ENCODE data around the gene VIPR1. TPM values are rescaled to one million over a fixed set of nuclear protein-coding genes. Genes with fewer than 3 reads are reported as not detected.

VIPR1 gene, protein sequence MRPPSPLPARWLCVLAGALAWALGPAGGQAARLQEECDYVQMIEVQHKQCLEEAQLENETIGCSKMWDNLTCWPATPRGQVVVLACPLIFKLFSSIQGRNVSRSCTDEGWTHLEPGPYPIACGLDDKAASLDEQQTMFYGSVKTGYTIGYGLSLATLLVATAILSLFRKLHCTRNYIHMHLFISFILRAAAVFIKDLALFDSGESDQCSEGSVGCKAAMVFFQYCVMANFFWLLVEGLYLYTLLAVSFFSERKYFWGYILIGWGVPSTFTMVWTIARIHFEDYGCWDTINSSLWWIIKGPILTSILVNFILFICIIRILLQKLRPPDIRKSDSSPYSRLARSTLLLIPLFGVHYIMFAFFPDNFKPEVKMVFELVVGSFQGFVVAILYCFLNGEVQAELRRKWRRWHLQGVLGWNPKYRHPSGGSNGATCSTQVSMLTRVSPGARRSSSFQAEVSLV
- total RNA-seq (2014; rRNA removed; shearing (Covaris generic)) (not detected in 2 replicates), polyA plus RNA-seq (2016; fragmentation: Nextera tagmentation; extraction: Ambion mirVana) (not detected in 2 replicates)

DNA sequence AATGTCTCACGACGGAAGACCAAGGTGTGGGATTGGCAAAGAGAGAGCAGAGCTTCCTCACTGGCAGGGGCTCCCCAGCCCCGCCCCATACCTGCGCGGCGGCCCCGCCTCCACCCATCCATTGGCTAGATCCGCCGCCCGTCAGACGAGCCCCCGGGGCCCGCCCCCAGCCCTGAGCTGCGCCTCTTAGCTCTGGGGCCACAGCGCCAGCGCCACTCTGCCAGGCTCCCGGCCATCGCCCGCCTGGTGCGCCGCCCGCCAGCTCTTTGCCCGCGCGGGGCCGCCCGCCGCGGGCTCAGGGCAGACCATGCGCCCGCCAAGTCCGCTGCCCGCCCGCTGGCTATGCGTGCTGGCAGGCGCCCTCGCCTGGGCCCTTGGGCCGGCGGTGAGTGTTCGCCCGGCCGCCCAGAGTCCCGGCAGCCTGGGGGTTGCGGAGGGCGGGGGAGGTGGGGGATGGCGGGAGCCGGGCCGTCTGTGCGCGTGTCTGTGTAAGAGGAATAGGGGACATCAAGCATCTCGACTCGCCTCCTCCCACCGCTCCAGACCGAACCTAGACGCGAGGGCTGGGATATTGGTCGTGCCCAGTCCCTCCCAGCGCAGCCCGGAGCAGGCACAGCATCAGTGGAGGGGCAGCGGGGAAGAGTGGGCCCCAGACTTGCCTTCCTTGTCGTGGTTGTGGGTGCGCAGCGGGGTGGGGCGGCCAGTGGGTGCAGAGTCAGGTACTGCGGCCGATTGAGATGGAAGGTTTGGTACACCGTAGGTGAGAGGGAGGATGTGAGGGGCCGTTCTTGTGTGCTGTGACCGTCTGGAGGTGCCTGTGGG, at the start of gene VIPR1:
TSS of gene VIPR1 (plus strand) at position 215 of the 822 bp plus-strand sequence. CDS start at position 308, 93 bp downstream.
- no peaks in the 10 kb centered on the region for H4K20me1 ChIP-seq (ENCODE audit: insufficient read depth)
- no peak within 1 kb of the TSS for H3K9ac ChIP-seq
- WGBS, 2 experiments (ENCODE audit: low coverage in 1 of 2, low lambda C conversion rate in 2 of 2, missing lambda C conversion rate in 2 of 2), result 14 to 24% methylated on average over 39 to 65 of the region's 69 CpGs
- peak within 1 kb of the TSS; percentile 30 for H3K4me3 ChIP-seq
- peak within 1 kb of the TSS; percentile 65 for H3K4me2 ChIP-seq (ENCODE audit: unreplicated experiment)
- TF ChIP-seq EZH2phosphoT487 (IDR thresholded peaks at IDR 0.05; ENCODE audit: insufficient read depth, low read depth) (no peak), EZH2 (IDR thresholded peaks at IDR 0.05; ENCODE audit: insufficient read depth, poor library complexity, severe bottlenecking) (peak; percentile 2)
- no peaks in the 10 kb centered on the region for H3K36me3 ChIP-seq (ENCODE audit: low read depth)
- no peaks in the 10 kb centered on the region for H3K9me2 ChIP-seq (ENCODE audit: insufficient read depth)
- peak within 1 kb of the TSS; percentile 10; the same call in 1 of the 2 replicates for H2AFZ ChIP-seq
- H3K4me1 ChIP-seq (ENCODE audit: insufficient read depth), result no peaks in the 10 kb centered on the region
- no peaks in the 10 kb centered on the region for H3K9me3 ChIP-seq (ENCODE audit: low read depth)
- no peaks in the 10 kb centered on the region for H3K79me2 ChIP-seq (ENCODE audit: insufficient read depth)
- DNase-seq, result peak; percentile 35
- no peak within 1 kb of the TSS for H3K27ac ChIP-seq
- H3F3A ChIP-seq (ENCODE audit: insufficient read depth), result no peaks in the 10 kb centered on the region
- H3K27me3 ChIP-seq (replicated peaks; ENCODE audit: insufficient read depth), result peaks cover 57% of the 10 kb centered on the region
- in situ Hi-C loops (cut with MboI), result no loop called here

DNA sequence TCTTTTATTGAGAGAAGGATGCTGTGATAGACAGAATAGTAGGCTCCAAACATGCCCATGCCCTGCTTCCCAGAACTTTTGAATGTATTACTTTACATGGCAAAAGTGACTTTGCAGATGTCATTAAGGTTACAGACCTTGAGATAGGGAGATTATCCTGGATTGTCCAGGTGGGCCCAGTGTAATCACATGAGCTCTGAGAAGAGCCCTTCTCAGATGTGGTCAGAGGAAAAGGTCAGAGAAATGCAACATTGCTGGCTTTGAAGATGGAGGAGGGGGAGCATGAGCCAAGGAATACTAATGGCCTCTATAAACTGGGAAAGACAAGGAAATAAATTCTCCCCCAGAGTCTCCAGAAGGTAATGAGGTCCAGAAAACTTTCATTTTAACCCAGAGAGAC, 46.2 kb upstream of the VIPR1 start:
- no peak overlapping the region for H2AFZ ChIP-seq
- H3K79me2 ChIP-seq (ENCODE audit: insufficient read depth), result no peaks in the 10 kb centered on the region
- no peaks in the 10 kb centered on the region for H3F3A ChIP-seq (ENCODE audit: insufficient read depth)
- H3K9me2 ChIP-seq (ENCODE audit: insufficient read depth), result no peaks in the 10 kb centered on the region
- peaks cover 8% of the 10 kb centered on the region; the same call in 1 of the 2 replicates for H3K27me3 ChIP-seq (replicated peaks; ENCODE audit: insufficient read depth)
- H3K4me3 ChIP-seq, result no peak overlapping the region
- no peak overlapping the region for H3K9ac ChIP-seq
- H3K4me1 ChIP-seq (ENCODE audit: insufficient read depth), result no peaks in the 10 kb centered on the region
- in situ Hi-C loops (cut with MboI), result no loop called here
- H3K27ac ChIP-seq, result no peak overlapping the region
- TF ChIP-seq EZH2 (IDR thresholded peaks at IDR 0.05; ENCODE audit: insufficient read depth, poor library complexity, severe bottlenecking), result no peak
- no peak for TF ChIP-seq EZH2phosphoT487 (IDR thresholded peaks at IDR 0.05; ENCODE audit: insufficient read depth, low read depth)
- H3K4me2 ChIP-seq (ENCODE audit: unreplicated experiment), result no peak overlapping the region
- no peaks in the 10 kb centered on the region for H3K9me3 ChIP-seq (ENCODE audit: low read depth)
- DNase-seq, result no peak
- H3K36me3 ChIP-seq (ENCODE audit: low read depth), result no peaks in the 10 kb centered on the region
- no peaks in the 10 kb centered on the region for H4K20me1 ChIP-seq (ENCODE audit: insufficient read depth)

DNA sequence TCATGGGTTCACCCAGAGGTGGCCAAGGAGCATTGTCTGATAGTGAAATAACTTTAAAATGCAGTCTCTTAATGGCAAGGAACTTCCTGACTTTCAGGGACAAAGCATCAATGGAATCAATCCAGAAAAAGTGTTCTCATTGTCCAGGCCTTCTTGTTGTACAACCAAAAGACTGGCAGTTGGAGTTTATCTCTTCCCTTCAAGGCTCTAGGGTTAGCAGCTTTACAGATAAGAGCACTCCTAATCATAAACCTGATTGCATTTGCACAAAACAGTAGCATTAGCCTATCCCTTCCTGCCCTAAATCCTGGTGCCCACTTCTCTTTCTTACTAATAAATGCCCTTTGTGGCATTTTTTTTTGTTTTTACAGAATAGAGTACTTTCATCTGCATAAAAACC, 43.3 kb upstream of the VIPR1 start:
- Histone ChIP-seq H3K27ac (no peak overlapping the region), H3F3A (ENCODE audit: insufficient read depth) (no peaks in the 10 kb centered on the region), H3K4me2 (ENCODE audit: unreplicated experiment) (no peak overlapping the region), H4K20me1 (ENCODE audit: insufficient read depth) (no peaks in the 10 kb centered on the region), H3K27me3 (replicated peaks; ENCODE audit: insufficient read depth) (peaks cover 9% of the 10 kb centered on the region; the same call in 1 of the 2 replicates), H3K9ac (no peak overlapping the region), H3K79me2 (ENCODE audit: insufficient read depth) (no peaks in the 10 kb centered on the region), H3K36me3 (ENCODE audit: low read depth) (no peaks in the 10 kb centered on the region), H3K9me3 (ENCODE audit: low read depth) (no peaks in the 10 kb centered on the region), H2AFZ (no peak overlapping the region), H3K9me2 (ENCODE audit: insufficient read depth) (no peaks in the 10 kb centered on the region), H3K4me1 (ENCODE audit: insufficient read depth) (no peaks in the 10 kb centered on the region), H3K4me3 (no peak overlapping the region)
- TF ChIP-seq EZH2 (IDR thresholded peaks at IDR 0.05; ENCODE audit: insufficient read depth, poor library complexity, severe bottlenecking), result no peak
- TF ChIP-seq EZH2phosphoT487 (IDR thresholded peaks at IDR 0.05; ENCODE audit: insufficient read depth, low read depth), result no peak
- in situ Hi-C loops (cut with MboI), result no loop called here
- no peak for DNase-seq

DNA sequence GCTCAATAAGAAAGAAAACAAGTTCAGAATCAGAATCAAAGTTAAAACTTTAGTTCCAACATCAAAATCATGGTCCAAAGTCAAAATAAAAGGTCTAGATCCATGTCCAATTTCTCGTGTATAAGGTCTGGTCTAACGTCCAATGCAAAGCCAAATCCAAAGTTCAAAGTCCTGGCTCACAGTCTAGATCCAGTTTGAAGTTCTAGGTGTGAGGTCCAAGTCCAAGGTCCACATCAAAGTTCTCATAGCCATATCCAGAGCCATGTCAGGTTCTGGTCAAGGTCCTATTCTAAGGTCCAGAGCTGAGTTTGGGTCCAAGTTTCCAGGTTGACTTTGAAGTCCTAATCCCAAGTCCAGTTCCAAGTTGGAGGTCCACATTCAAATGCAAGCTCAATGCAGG, 40.7 kb upstream of the VIPR1 start:
- Histone ChIP-seq H3K27ac (no peak overlapping the region), H3K4me1 (ENCODE audit: insufficient read depth) (no peaks in the 10 kb centered on the region), H3K4me3 (no peak overlapping the region), H3K4me2 (ENCODE audit: unreplicated experiment) (no peak overlapping the region), H4K20me1 (ENCODE audit: insufficient read depth) (no peaks in the 10 kb centered on the region), H2AFZ (no peak overlapping the region), H3K27me3 (replicated peaks; ENCODE audit: insufficient read depth) (0 out of 2 replicates have a peak, but pooled peaks cover 5% of the 10 kb centered on the region), H3K9me3 (ENCODE audit: low read depth) (no peaks in the 10 kb centered on the region), H3K79me2 (ENCODE audit: insufficient read depth) (no peaks in the 10 kb centered on the region), H3K9ac (no peak overlapping the region), H3K9me2 (ENCODE audit: insufficient read depth) (no peaks in the 10 kb centered on the region), H3F3A (ENCODE audit: insufficient read depth) (no peaks in the 10 kb centered on the region), H3K36me3 (ENCODE audit: low read depth) (no peaks in the 10 kb centered on the region)
- DNase-seq, result no peak
- no peak for TF ChIP-seq EZH2 (IDR thresholded peaks at IDR 0.05; ENCODE audit: insufficient read depth, poor library complexity, severe bottlenecking)
- TF ChIP-seq EZH2phosphoT487 (IDR thresholded peaks at IDR 0.05; ENCODE audit: insufficient read depth, low read depth), result no peak
- in situ Hi-C loops (cut with MboI), result no loop called here
- 10 to 11% methylated on average over 2 of the region's 2 CpGs for WGBS, 2 experiments (ENCODE audit: low coverage in 1 of 2, low lambda C conversion rate in 2 of 2, missing lambda C conversion rate in 2 of 2)

All from GM23248 (cell line).